Body of pancreas (tissue), 4 donors: ENCODE results near the gene TGM2.

Experiments
- CTCF ChIP-seq, 7 experiments: fragments of 450-650 bp in 4 of 7; fragments of 200-600 bp in 3 of 7; sonication (generic) in 3 of 7; IDR thresholded peaks; one replicate each; pipeline ENCODE4 v1.5.1; 2016 to 2019; ENCODE audit warnings: antibody characterized with exemption in 7 of 7
- POLR2A ChIP-seq, 3 donors: fragments of 450-650 bp; IDR thresholded peaks; one replicate each; pipeline ENCODE4 v1.6.1; 2016; ENCODE audit warnings: antibody characterized with exemption in 3 of 3, mild to moderate bottlenecking in 2 of 3

- no peak for TF ChIP-seq POLR2A (IDR thresholded peaks at IDR 0.05)
- TF ChIP-seq CTCF (IDR thresholded peaks at IDR 0.05) = no peak
Measured at GRCh38 chr20:38139977-38140753, 24.9 kb downstream of the TGM2 start.
